Measurements from ENCODE around the gene PSRC1. TPM values are rescaled to one million over a fixed set of nuclear protein-coding genes. Genes with fewer than 3 reads are reported as not detected.

The PSRC1 gene
- polyA plus RNA-seq, 1 experiment, result 18.5 TPM

DNA sequence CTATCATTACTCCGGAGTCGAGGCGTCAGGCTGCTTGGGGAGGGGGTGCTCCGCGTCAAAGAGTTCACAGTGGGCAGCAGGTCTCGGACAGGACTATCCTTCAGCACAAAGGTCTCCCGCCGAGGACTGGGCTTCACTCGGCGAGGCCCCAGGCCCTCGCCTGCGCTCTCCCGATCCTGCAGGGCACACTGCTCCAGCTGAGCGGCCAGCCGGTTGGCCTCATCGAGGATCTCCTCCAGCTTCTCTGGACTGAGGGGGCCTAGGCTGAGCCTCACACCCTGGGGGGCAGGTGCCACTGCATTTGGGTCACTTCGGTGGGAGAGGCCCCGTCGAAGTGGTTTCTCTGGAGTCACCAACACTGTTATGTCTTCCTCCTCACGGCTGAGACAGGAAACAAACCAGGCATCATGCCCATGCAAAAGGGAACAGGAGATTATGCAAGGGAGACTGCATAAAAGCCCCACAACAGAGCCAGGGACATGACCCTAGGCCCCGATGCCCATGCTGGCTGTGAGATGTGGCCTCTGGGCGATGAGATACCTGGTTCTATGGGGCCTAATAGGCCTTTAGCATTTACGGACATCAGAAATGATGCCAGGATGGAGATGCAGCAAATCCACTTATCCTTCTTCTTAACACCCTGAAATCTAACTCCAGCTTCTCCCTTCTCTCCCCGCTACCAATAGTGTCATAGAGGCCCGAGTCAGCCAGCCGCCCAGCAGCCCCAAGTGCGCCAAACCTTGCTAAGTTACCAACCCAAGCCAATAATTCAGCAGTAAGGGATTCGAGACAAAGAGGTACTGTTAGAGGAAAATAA lies 1.1 kb downstream of the PSRC1 start:
- no peak for DNase-seq (ENCODE audit: low read depth, low spot score)
- Histone ChIP-seq H3K4me3 (ENCODE audit: low read depth, low read length) (peak overlapping the region; percentile 93), H3K27ac (ENCODE audit: low read depth, low read length) (peak overlapping the region; percentile 31), H3K27me3 (ENCODE audit: control insufficient read depth, insufficient read depth, low read length) (no peaks in the 10 kb centered on the region), H3K9me3 (ENCODE audit: control insufficient read depth, insufficient read depth, low read length) (no peaks in the 10 kb centered on the region)
- ChIA-PET POLR2A (interaction anchor here (0.6 to 1.8 kb wide), 4 partner anchors 15 to 116 kb away, joined by 3 to 9 read pairs (median 4); partner anchors contain the start of gene SORT1), CTCF (interaction anchor here (0.7 to 3.0 kb wide), 5 partner anchors 18 to 251 kb away, joined by 3 to 23 read pairs (median 4); partner anchors contain the start of gene SORT1)
- TF ChIP-seq CTCF (IDR thresholded peaks at IDR 0.05; ENCODE audit: low read depth, low read length), result no peak

DNA sequence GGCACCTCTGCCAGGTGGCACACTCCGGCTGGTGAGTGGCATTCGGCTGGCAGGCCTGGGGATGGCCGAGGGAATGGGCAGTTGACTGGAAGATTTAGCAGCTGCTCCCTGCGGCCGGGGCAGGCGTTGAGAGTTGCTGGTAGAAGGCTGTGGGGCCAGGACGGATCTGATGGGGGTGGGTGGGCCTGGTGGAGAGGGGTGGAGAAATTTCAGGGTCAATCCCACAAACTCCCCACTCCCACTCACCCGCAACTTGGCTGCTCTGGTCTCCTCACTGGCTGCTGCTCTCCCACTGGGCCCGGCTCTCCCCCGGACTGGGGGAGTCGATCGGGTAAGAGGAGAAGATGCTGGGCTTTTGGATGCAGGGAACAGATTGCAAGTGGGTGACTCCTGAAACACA lies 2.1 kb downstream of the PSRC1 start:
- DNase-seq (ENCODE audit: low read depth, low spot score), result no peak
- H3K4me3 ChIP-seq (ENCODE audit: low read depth, low read length), result no peak overlapping the region
- H3K9me3 ChIP-seq (ENCODE audit: control insufficient read depth, insufficient read depth, low read length), result no peaks in the 10 kb centered on the region
- POLR2A ChIA-PET, result no interaction called here
- no peak overlapping the region for H3K27ac ChIP-seq (ENCODE audit: low read depth, low read length)
- CTCF ChIA-PET, result interaction anchor here (1.0 to 3.0 kb wide), 2 partner anchors 17 to 118 kb away, joined by 3 to 23 read pairs; partner anchors contain the start of gene SORT1
- no peak for TF ChIP-seq CTCF (IDR thresholded peaks at IDR 0.05; ENCODE audit: low read depth, low read length)
- no peaks in the 10 kb centered on the region for H3K27me3 ChIP-seq (ENCODE audit: control insufficient read depth, insufficient read depth, low read length)

GRCh38 chr1:109279615-109280278 lies 3.2 kb downstream of the PSRC1 start:
- no peak for TF ChIP-seq CTCF (IDR thresholded peaks at IDR 0.05; ENCODE audit: low read depth, low read length)
- Histone ChIP-seq H3K27ac (ENCODE audit: low read depth, low read length) (no peak overlapping the region), H3K9me3 (ENCODE audit: control insufficient read depth, insufficient read depth, low read length) (no peaks in the 10 kb centered on the region), H3K4me3 (ENCODE audit: low read depth, low read length) (no peak overlapping the region), H3K27me3 (ENCODE audit: control insufficient read depth, insufficient read depth, low read length) (no peaks in the 10 kb centered on the region)
- ChIA-PET POLR2A (no interaction called here), CTCF (interaction anchor here (1.2 to 5.3 kb wide), 3 partner anchors 16 to 252 kb away, joined by 3 to 119 read pairs (median 5); partner anchors contain the start of gene SORT1)
- no peak for DNase-seq (ENCODE audit: low read depth, low spot score)

DNA sequence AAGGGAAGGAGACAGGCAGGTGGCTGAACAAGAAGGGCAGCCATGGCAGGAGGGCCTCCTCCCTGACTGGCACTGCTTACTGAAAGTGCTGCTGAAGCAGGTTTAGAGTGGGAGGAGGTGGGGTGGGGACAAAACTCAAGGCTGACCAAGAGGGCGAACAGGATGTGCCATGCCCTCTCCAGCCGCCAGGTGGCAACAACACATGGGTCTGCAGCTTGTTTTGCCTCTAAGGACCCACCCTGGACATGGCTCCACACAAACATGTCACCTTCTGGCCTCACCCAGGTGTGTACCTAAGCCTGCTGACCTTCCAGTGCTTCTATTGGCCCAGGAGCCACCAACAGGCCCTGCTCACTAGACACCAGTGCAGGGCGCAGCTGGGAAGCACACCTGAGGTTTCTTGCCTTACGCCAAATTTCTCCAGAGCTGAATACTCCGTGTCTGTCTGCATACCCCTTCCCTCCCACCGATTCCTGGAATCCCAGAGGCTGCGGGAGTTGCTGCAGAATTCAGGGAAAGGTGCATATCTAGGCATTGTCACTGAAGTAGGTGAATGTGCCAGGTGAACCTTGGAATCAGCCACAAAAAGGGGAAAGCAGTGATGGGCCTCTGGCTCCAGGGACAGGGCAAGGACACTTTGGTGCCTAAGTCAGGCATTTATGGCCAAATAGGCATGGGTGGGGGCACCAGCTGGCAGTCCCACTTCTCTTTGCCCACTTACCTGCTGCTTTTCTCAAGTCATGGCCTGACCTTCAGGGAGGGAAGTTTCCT lies 5.3 kb downstream of the PSRC1 start:
- H3K27ac ChIP-seq (ENCODE audit: low read depth, low read length), result peak overlapping the region; percentile 31

More for the DNA sequence above, 5.3 kb downstream of the PSRC1 start:
- H3K4me3 ChIP-seq (ENCODE audit: low read depth, low read length), result no peak overlapping the region
- H3K27me3 ChIP-seq (ENCODE audit: control insufficient read depth, insufficient read depth, low read length), result no peaks in the 10 kb centered on the region
- ChIA-PET POLR2A (interaction anchor here (0.6 to 1.0 kb wide), 2 partner anchors 94 to 121 kb away, joined by 3 to 4 read pairs; no protein-coding TSS in a partner anchor), CTCF (interaction anchor here (0.5 to 5.3 kb wide), 25 partner anchors 11 to 255 kb away, joined by 3 to 119 read pairs (median 4); partner anchors contain the start of genes CYB561D1, PSMA5 and SORT1)
- no peak for DNase-seq (ENCODE audit: low read depth, low spot score)
- peak; percentile 89 for TF ChIP-seq CTCF (IDR thresholded peaks at IDR 0.05; ENCODE audit: low read depth, low read length)
- H3K9me3 ChIP-seq (ENCODE audit: control insufficient read depth, insufficient read depth, low read length), result no peaks in the 10 kb centered on the region

All from AG04450 (cell line).